ENCODE measurements around the gene FAM89B.

The FAM89B gene

GRCh38 chr11:65569973-65570918 lies 2.1 kb upstream of the FAM89B start, which contains the start of gene ZNRD2:
TSS of gene ZNRD2 (plus strand) at chr11:65570477. CDS start at chr11:65570492, 15 bp downstream.
- Histone ChIP-seq H3K27ac (peak within 1 kb of the TSS; percentile 90), H3K27me3 (ENCODE audit: control insufficient read depth, insufficient read depth, low read length) (no peaks in the 10 kb centered on the region), H3K9ac (peak within 1 kb of the TSS; percentile 29), H3K4me2 (ENCODE audit: low read length) (peak within 1 kb of the TSS; percentile 96), H3K9me3 (ENCODE audit: control insufficient read depth, low read length) (no peaks in the 10 kb centered on the region), H3K4me3 (ENCODE audit: low read depth, low read length) (peak within 1 kb of the TSS; percentile 91), H3K36me3 (ENCODE audit: control insufficient read depth, insufficient read depth, low read length) (no peaks in the 10 kb centered on the region), H3K79me2 (peaks cover 8% of the 10 kb centered on the region), H2AFZ (peak within 1 kb of the TSS; percentile 61), H3K4me1 (peaks cover 14% of the 10 kb centered on the region)
- TF ChIP-seq CTCF (IDR thresholded peaks at IDR 0.05) = peak; percentile 41

GRCh38 chr11:65571420-65571819 lies 918 bp upstream of the FAM89B start:
- Histone ChIP-seq H3K27me3 (ENCODE audit: control insufficient read depth, insufficient read depth, low read length) (no peaks in the 10 kb centered on the region), H3K36me3 (ENCODE audit: control insufficient read depth, insufficient read depth, low read length) (no peaks in the 10 kb centered on the region), H2AFZ (no peak overlapping the region), H3K27ac (no peak overlapping the region), H3K9me3 (ENCODE audit: control insufficient read depth, low read length) (no peaks in the 10 kb centered on the region), H3K4me1 (peaks cover 14% of the 10 kb centered on the region), H3K4me3 (ENCODE audit: low read depth, low read length) (no peak overlapping the region), H3K4me2 (ENCODE audit: low read length) (peak overlapping the region; percentile 63), H3K9ac (no peak overlapping the region), H3K79me2 (peaks cover 6% of the 10 kb centered on the region)
- TF ChIP-seq CTCF (IDR thresholded peaks at IDR 0.05) = no peak

- TF ChIP-seq CTCF (IDR thresholded peaks at IDR 0.05) = peak; percentile 19
- no peak overlapping the region for H2AFZ ChIP-seq
- no peak overlapping the region for H3K9ac ChIP-seq
- no peaks in the 10 kb centered on the region for H3K9me3 ChIP-seq (ENCODE audit: control insufficient read depth, low read length)
- H3K4me3 ChIP-seq (ENCODE audit: low read depth, low read length) = peak overlapping the region; percentile 22
- peak overlapping the region; percentile 63 for H3K4me2 ChIP-seq (ENCODE audit: low read length)
- H3K27me3 ChIP-seq (ENCODE audit: control insufficient read depth, insufficient read depth, low read length) = no peaks in the 10 kb centered on the region
- H3K79me2 ChIP-seq = peaks cover 1% of the 10 kb centered on the region
- peaks cover 14% of the 10 kb centered on the region for H3K4me1 ChIP-seq
- H3K27ac ChIP-seq = peak overlapping the region; percentile 47
- H3K36me3 ChIP-seq (ENCODE audit: control insufficient read depth, insufficient read depth, low read length) = no peaks in the 10 kb centered on the region
Measured at GRCh38 chr11:65571940-65572339, 398 bp upstream of the FAM89B start.

- no peak for TF ChIP-seq CTCF (IDR thresholded peaks at IDR 0.05)
- H3K79me2 ChIP-seq = no peaks in the 10 kb centered on the region
- peak overlapping the region; percentile 22 for H2AFZ ChIP-seq
- peak overlapping the region; percentile 59 for H3K4me3 ChIP-seq (ENCODE audit: low read depth, low read length)
- H3K27me3 ChIP-seq (ENCODE audit: control insufficient read depth, insufficient read depth, low read length) = no peaks in the 10 kb centered on the region
- H3K9ac ChIP-seq = no peak overlapping the region
- peak overlapping the region; percentile 90 for H3K27ac ChIP-seq
- H3K9me3 ChIP-seq (ENCODE audit: control insufficient read depth, low read length) = no peaks in the 10 kb centered on the region
- no peaks in the 10 kb centered on the region for H3K36me3 ChIP-seq (ENCODE audit: control insufficient read depth, insufficient read depth, low read length)
- peak overlapping the region; percentile 70 for H3K4me2 ChIP-seq (ENCODE audit: low read length)
- H3K4me1 ChIP-seq = peaks cover 14% of the 10 kb centered on the region
Measured at GRCh38 chr11:65573391-65574079, 1.2 kb downstream of the FAM89B start.
